ENCODE measurements around the gene WTAP.
"Not testable (repeated sequence)": the region's sequence is repeated elsewhere in the genome, so short reads cannot be mapped to it uniquely, and the experiment has no call there.

The WTAP gene

GRCh38 chr6:159693128-159693893 is 34.0 kb upstream of the WTAP start, which contains the start of gene SOD2:
SOD2 (minus strand) TSS chr6:159693241; CDS start chr6:159693167, 74 bp downstream.
- Histone ChIP-seq H3K27me3 (ENCODE audit: control insufficient read depth, insufficient read depth, low read length) (no peaks in the 10 kb centered on the region), H3K36me3 (ENCODE audit: control insufficient read depth, insufficient read depth, low read length) (no peaks in the 10 kb centered on the region), H3K4me3 (ENCODE audit: low read length) (peak within 1 kb of the TSS; percentile 67), H3K4me1 (ENCODE audit: control insufficient read depth, insufficient read depth, low read length) (peaks cover 7% of the 10 kb centered on the region), H3K9me3 (ENCODE audit: control insufficient read depth, insufficient read depth, low read length) (no peaks in the 10 kb centered on the region), H3K27ac (ENCODE audit: low read length) (no peak within 1 kb of the TSS)
- DNase-seq (ENCODE audit: low read depth, low spot score) = peak; percentile 39
- no CpG with 5 or more reads among the region's 74 CpGs for WGBS (ENCODE audit: insufficient coverage, insufficient read length)

GRCh38 chr6:159693894-159694545 is 33.3 kb upstream of the WTAP start:
- Histone ChIP-seq H3K4me1 (ENCODE audit: control insufficient read depth, insufficient read depth, low read length) (peaks cover 7% of the 10 kb centered on the region), H3K27me3 (ENCODE audit: control insufficient read depth, insufficient read depth, low read length) (no peaks in the 10 kb centered on the region), H3K27ac (ENCODE audit: low read length) (no peak overlapping the region), H3K9me3 (ENCODE audit: control insufficient read depth, insufficient read depth, low read length) (no peaks in the 10 kb centered on the region), H3K4me3 (ENCODE audit: low read length) (peak overlapping the region; percentile 67; the same call in 1 of the 2 replicates), H3K36me3 (ENCODE audit: control insufficient read depth, insufficient read depth, low read length) (no peaks in the 10 kb centered on the region)
- DNase-seq (ENCODE audit: low read depth, low spot score) = no peak
- WGBS (ENCODE audit: insufficient coverage, insufficient read length) = no CpG with 5 or more reads among the region's 14 CpGs

GRCh38 chr6:159695984-159696383 is 31.3 kb upstream of the WTAP start:
- H3K4me3 ChIP-seq (ENCODE audit: low read length) = no peak overlapping the region
- peaks cover 7% of the 10 kb centered on the region for H3K4me1 ChIP-seq (ENCODE audit: control insufficient read depth, insufficient read depth, low read length)
- no peaks in the 10 kb centered on the region for H3K9me3 ChIP-seq (ENCODE audit: control insufficient read depth, insufficient read depth, low read length)
- H3K36me3 ChIP-seq (ENCODE audit: control insufficient read depth, insufficient read depth, low read length) = no peaks in the 10 kb centered on the region
- DNase-seq (ENCODE audit: low read depth, low spot score) = no peak
- WGBS (ENCODE audit: insufficient coverage, insufficient read length) = no CpG with 5 or more reads among the region's 2 CpGs
- no peak overlapping the region for H3K27ac ChIP-seq (ENCODE audit: low read length)
- H3K27me3 ChIP-seq (ENCODE audit: control insufficient read depth, insufficient read depth, low read length) = no peaks in the 10 kb centered on the region

GRCh38 chr6:159700970-159701369 is 26.3 kb upstream of the WTAP start:
- no CpG with 5 or more reads among the region's 1 CpG for WGBS (ENCODE audit: insufficient coverage, insufficient read length)
- Histone ChIP-seq H3K4me3 (ENCODE audit: low read length) (no peak overlapping the region), H3K27me3 (ENCODE audit: control insufficient read depth, insufficient read depth, low read length) (no peaks in the 10 kb centered on the region), H3K27ac (ENCODE audit: low read length) (no peak overlapping the region), H3K9me3 (ENCODE audit: control insufficient read depth, insufficient read depth, low read length) (no peaks in the 10 kb centered on the region), H3K4me1 (ENCODE audit: control insufficient read depth, insufficient read depth, low read length) (no peaks in the 10 kb centered on the region), H3K36me3 (ENCODE audit: control insufficient read depth, insufficient read depth, low read length) (no peaks in the 10 kb centered on the region)
- DNase-seq (ENCODE audit: low read depth, low spot score) = no peak

- Histone ChIP-seq H3K9me3 (ENCODE audit: control insufficient read depth, insufficient read depth, low read length) (no peaks in the 10 kb centered on the region), H3K4me1 (ENCODE audit: control insufficient read depth, insufficient read depth, low read length) (no peaks in the 10 kb centered on the region), H3K27me3 (ENCODE audit: control insufficient read depth, insufficient read depth, low read length) (no peaks in the 10 kb centered on the region), H3K27ac (ENCODE audit: low read length) (no peak overlapping the region), H3K36me3 (ENCODE audit: control insufficient read depth, insufficient read depth, low read length) (no peaks in the 10 kb centered on the region), H3K4me3 (ENCODE audit: low read length) (no peak overlapping the region)
- no peak for DNase-seq (ENCODE audit: low read depth, low spot score)
- WGBS (ENCODE audit: insufficient coverage, insufficient read length) = no CpG with 5 or more reads among the region's 7 CpGs
Observed at GRCh38 chr6:159701413-159701999, 25.8 kb upstream of the WTAP start.

- H3K4me3 ChIP-seq (ENCODE audit: low read length); H3K27ac ChIP-seq (ENCODE audit: low read length); H3K9me3 ChIP-seq (ENCODE audit: control insufficient read depth, insufficient read depth, low read length); H3K4me1 ChIP-seq (ENCODE audit: control insufficient read depth, insufficient read depth, low read length); DNase-seq (ENCODE audit: low read depth, low spot score); H3K27me3 ChIP-seq (ENCODE audit: control insufficient read depth, insufficient read depth, low read length); H3K36me3 ChIP-seq (ENCODE audit: control insufficient read depth, insufficient read depth, low read length): not testable (repeated sequence)
- no CpG with 5 or more reads among the region's 4 CpGs for WGBS (ENCODE audit: insufficient coverage, insufficient read length)
Observed at GRCh38 chr6:159710603-159711002, 16.7 kb upstream of the WTAP start.

- no CpG with 5 or more reads among the region's 3 CpGs for WGBS (ENCODE audit: insufficient coverage, insufficient read length)
- H3K4me1 ChIP-seq (ENCODE audit: control insufficient read depth, insufficient read depth, low read length); H3K36me3 ChIP-seq (ENCODE audit: control insufficient read depth, insufficient read depth, low read length); H3K27ac ChIP-seq (ENCODE audit: low read length); H3K27me3 ChIP-seq (ENCODE audit: control insufficient read depth, insufficient read depth, low read length); DNase-seq (ENCODE audit: low read depth, low spot score); H3K9me3 ChIP-seq (ENCODE audit: control insufficient read depth, insufficient read depth, low read length); H3K4me3 ChIP-seq (ENCODE audit: low read length): not testable (repeated sequence)
Observed at GRCh38 chr6:159712389-159712788, 14.9 kb upstream of the WTAP start.

- Histone ChIP-seq H3K36me3 (ENCODE audit: control insufficient read depth, insufficient read depth, low read length) (no peaks in the 10 kb centered on the region), H3K4me1 (ENCODE audit: control insufficient read depth, insufficient read depth, low read length) (no peaks in the 10 kb centered on the region), H3K4me3 (ENCODE audit: low read length) (no peak overlapping the region), H3K27me3 (ENCODE audit: control insufficient read depth, insufficient read depth, low read length) (no peaks in the 10 kb centered on the region), H3K27ac (ENCODE audit: low read length) (no peak overlapping the region), H3K9me3 (ENCODE audit: control insufficient read depth, insufficient read depth, low read length) (no peaks in the 10 kb centered on the region)
- WGBS (ENCODE audit: insufficient coverage, insufficient read length) = no CpG with 5 or more reads among the region's 7 CpGs
- no peak for DNase-seq (ENCODE audit: low read depth, low spot score)
Observed at GRCh38 chr6:159713984-159714383, 13.3 kb upstream of the WTAP start.

GRCh38 chr6:159714404-159714803 is 12.9 kb upstream of the WTAP start:
- no peaks in the 10 kb centered on the region for H3K4me1 ChIP-seq (ENCODE audit: control insufficient read depth, insufficient read depth, low read length)
- no peak overlapping the region for H3K4me3 ChIP-seq (ENCODE audit: low read length)
- no peak overlapping the region for H3K27ac ChIP-seq (ENCODE audit: low read length)
- H3K36me3 ChIP-seq (ENCODE audit: control insufficient read depth, insufficient read depth, low read length) = no peaks in the 10 kb centered on the region
- no peaks in the 10 kb centered on the region for H3K9me3 ChIP-seq (ENCODE audit: control insufficient read depth, insufficient read depth, low read length)
- no CpG with 5 or more reads among the region's 5 CpGs for WGBS (ENCODE audit: insufficient coverage, insufficient read length)
- DNase-seq (ENCODE audit: low read depth, low spot score) = no peak
- no peaks in the 10 kb centered on the region for H3K27me3 ChIP-seq (ENCODE audit: control insufficient read depth, insufficient read depth, low read length)

GRCh38 chr6:159715166-159715565 is 12.1 kb upstream of the WTAP start:
- DNase-seq (ENCODE audit: low read depth, low spot score) = no peak
- WGBS (ENCODE audit: insufficient coverage, insufficient read length) = no CpG with 5 or more reads among the region's 3 CpGs
- Histone ChIP-seq H3K9me3 (ENCODE audit: control insufficient read depth, insufficient read depth, low read length) (no peaks in the 10 kb centered on the region), H3K27ac (ENCODE audit: low read length) (no peak overlapping the region), H3K36me3 (ENCODE audit: control insufficient read depth, insufficient read depth, low read length) (no peaks in the 10 kb centered on the region), H3K27me3 (ENCODE audit: control insufficient read depth, insufficient read depth, low read length) (no peaks in the 10 kb centered on the region), H3K4me3 (ENCODE audit: low read length) (no peak overlapping the region), H3K4me1 (ENCODE audit: control insufficient read depth, insufficient read depth, low read length) (no peaks in the 10 kb centered on the region)

Data from iPS DF 6.9 (cell line).